Kidney (tissue), 14 donors: ENCODE measurements around the gene TIGD7. TPM values are rescaled to one million over a fixed set of nuclear protein-coding genes. Genes with fewer than 3 reads are reported as not detected.

Source experiments
- DNase-seq, 5 donors: peaks; one replicate each; pipeline ENCODE4 v3.0.0-alpha.2; 2013 to 2020
- FAIRE-seq: peaks from 2 replicates; lab custom pipeline; 2012; peaks lifted over from hg19 to GRCh38; lab: Jason Lieb, UNC
- H3K27ac ChIP-seq, 2 donors: one replicate each; pipeline ENCODE4 v1.7.0; 2013; ENCODE audit warnings: low read depth in 2 of 2, low read length in 2 of 2, inconsistent platforms in 1 of 2
- H3K27me3 ChIP-seq: one replicate; pipeline ENCODE4 v1.7.1; 2013; ENCODE audit warnings: low read length, inconsistent platforms; ENCODE audit not compliant: control insufficient read depth, insufficient read depth
- H3K36me3 ChIP-seq, 3 donors: one replicate each; pipeline versions ENCODE4 v1.7.0 to v1.7.1; 2013; ENCODE audit warnings: low read length in 3 of 3, control low read depth in 1 of 3, inconsistent platforms in 1 of 3; ENCODE audit not compliant: insufficient read depth in 3 of 3, control insufficient read depth in 2 of 3
- H3K4me1 ChIP-seq, 3 donors: one replicate each; pipeline versions ENCODE4 v1.7.0 to v1.7.1; 2013; ENCODE audit warnings: low read length in 3 of 3, inconsistent platforms in 1 of 3, low read depth in 1 of 3; ENCODE audit not compliant: control insufficient read depth in 2 of 3, insufficient read depth in 2 of 3
- H3K4me3 ChIP-seq, 3 donors: one replicate each; pipeline versions ENCODE4 v1.7.0 to v1.8.1; 2013; ENCODE audit warnings: low read length in 3 of 3, control low read depth in 1 of 3, inconsistent platforms in 1 of 3
- H3K9ac ChIP-seq, 3 donors: one replicate each; pipeline versions ENCODE4 v1.7.0 to v1.7.1; 2013; ENCODE audit warnings: low read length in 3 of 3, control low read depth in 1 of 3, inconsistent platforms in 1 of 3
- H3K9me3 ChIP-seq, 3 donors: one replicate each; pipeline versions ENCODE4 v1.7.0 to v1.7.1; 2013; ENCODE audit warnings: low read length in 3 of 3, control low read depth in 1 of 3, inconsistent platforms in 1 of 3; ENCODE audit not compliant: control insufficient read depth in 2 of 3, insufficient read depth in 1 of 3
- CTCF ChIP-seq: IDR thresholded peaks from 3 replicates; pipeline ENCODE4 v1.5.1; 2012; ENCODE audit warnings: mild to moderate bottlenecking, moderate library complexity, borderline replicate concordance; ENCODE audit not compliant: insufficient read depth; ENCODE audit errors: extremely low read depth
- intact Hi-C: fragments of 100-400 bp; cut with DNase I; formaldehyde crosslinking; loops from one replicate; pipeline ENCODE4 v1.11.1; 2022
- polyA plus RNA-seq: library from polyadenylated mRNA; stranded (reverse); fragments of 350-450 nt; fragmentation: Illumina TruSeq; extraction: RNeasy Lipid Tissue Mini Kit (QIAGEN cat#74804); gene quantifications from one replicate; pipeline ENCODE4 v1.2.3, GENCODE V29; 2014; ENCODE audit warnings: low read depth, low replicate concordance; ENCODE audit not compliant: insufficient read depth
- total RNA-seq: library from RNA; stranded (reverse); fragmentation: NEBNext Ultra II Directional; extraction: Animal tissue kit (Norgen Biotek cat#: 25700); gene quantifications from one replicate; pipeline ENCODE4 v1.2.1, GENCODE V29; 2021
- donor health status: control.
- donor health status: control.
- donor health status: control.
- donor health status: control.
- donor health status: control.
- donor health status: DM: yes; HTN: yes; CAD: no.
- donor health status: Normal renal cell carcinoma (clear cell type).

TIGD7 gene
- total and polyA plus RNA-seq, 2 donors from 2014 or later: 4.2 to 7.5 TPM

GRCh38 chr16:3256146-3256865, 48.9 kb downstream of the TIGD7 start, which contains the start of gene MEFV:
TSS of gene MEFV (minus strand) at chr16:3256633. CDS start at chr16:3256587, 46 bp downstream.
- no peak within 1 kb of the TSS for H3K27ac ChIP-seq
- no peak for TF ChIP-seq CTCF
- no peaks in the 10 kb centered on the region for H3K4me1 ChIP-seq
- intact Hi-C loops: no loop called here
- H3K9me3 ChIP-seq: no peaks in the 10 kb centered on the region
- no peaks in the 10 kb centered on the region for H3K36me3 ChIP-seq
- H3K4me3 ChIP-seq: no peak within 1 kb of the TSS
- FAIRE-seq (no peak), DNase-seq (no peak)
- H3K9ac ChIP-seq: no peak within 1 kb of the TSS
- H3K27me3 ChIP-seq: no peaks in the 10 kb centered on the region

GRCh38 chr16:3254309-3254708, 50.9 kb downstream of the TIGD7 start:
- Histone ChIP-seq H3K27me3 (no peaks in the 10 kb centered on the region), H3K27ac (no peak overlapping the region), H3K4me1 (no peaks in the 10 kb centered on the region), H3K9ac (no peak overlapping the region), H3K36me3 (no peaks in the 10 kb centered on the region), H3K4me3 (no peak overlapping the region), H3K9me3 (no peaks in the 10 kb centered on the region)
- intact Hi-C loops: no loop called here
- TF ChIP-seq CTCF: no peak
- FAIRE-seq (no peak), DNase-seq (no peak)

GRCh38 chr16:3252967-3253366, 52.3 kb downstream of the TIGD7 start:
- H3K4me3 ChIP-seq: no peak overlapping the region
- H3K36me3 ChIP-seq: no peaks in the 10 kb centered on the region
- no peak overlapping the region for H3K9ac ChIP-seq
- TF ChIP-seq CTCF: no peak
- intact Hi-C loops: no loop called here
- H3K27me3 ChIP-seq: no peaks in the 10 kb centered on the region
- FAIRE-seq (no peak), DNase-seq (no peak)
- no peaks in the 10 kb centered on the region for H3K9me3 ChIP-seq
- H3K4me1 ChIP-seq: no peaks in the 10 kb centered on the region
- no peak overlapping the region for H3K27ac ChIP-seq
